GM19023 (cell line): ENCODE data around the gene TRAF5.
A peak's percentile ranks its signal among the peaks of the same experiment; 100 is the strongest.
"Not testable (repeated sequence)": the region's sequence is repeated elsewhere in the genome, so short reads cannot be mapped to it uniquely, and the experiment has no call there.

Experiments used
- ATAC-seq: cut with Tn5 transposase; IDR thresholded peaks from one replicate; pipeline ENCODE4 v1.9.1; 2021; ENCODE audit warnings: mild to moderate bottlenecking, moderate library complexity; ENCODE audit not compliant: unreplicated experiment

The TRAF5 gene

GRCh38 chr1:211344152-211344618, 17.6 kb downstream of the TRAF5 start:
- ATAC-seq: no peak

- no peak for ATAC-seq
These were observed 19.1 kb downstream of the TRAF5 start for GRCh38 chr1:211345719-211346118.

- ATAC-seq: no peak
These were observed 20.6 kb downstream of the TRAF5 start for GRCh38 chr1:211347077-211347844.

GRCh38 chr1:211348547-211348946, 21.9 kb downstream of the TRAF5 start:
- no peak for ATAC-seq

- ATAC-seq: no peak
These were observed 23.1 kb downstream of the TRAF5 start for GRCh38 chr1:211349741-211350140.

- not testable (repeated sequence) for ATAC-seq
These were observed 25.4 kb downstream of the TRAF5 start for GRCh38 chr1:211352055-211352454.

- no peak for ATAC-seq
These were observed 25.8 kb downstream of the TRAF5 start for GRCh38 chr1:211352465-211352864.

GRCh38 chr1:211352985-211353515, 26.4 kb downstream of the TRAF5 start:
- peak; percentile 90 for ATAC-seq

GRCh38 chr1:211353562-211354212, 27.1 kb downstream of the TRAF5 start:
- no peak for ATAC-seq

- ATAC-seq: no peak
These were observed 29.2 kb downstream of the TRAF5 start for GRCh38 chr1:211355873-211356272.

GRCh38 chr1:211356723-211357407, 30.2 kb downstream of the TRAF5 start:
- ATAC-seq: no peak

GRCh38 chr1:211358685-211359084, 32.1 kb downstream of the TRAF5 start:
- ATAC-seq: no peak

GRCh38 chr1:211359876-211360275, 33.2 kb downstream of the TRAF5 start:
- no peak for ATAC-seq

- no peak for ATAC-seq
These were observed 34.6 kb downstream of the TRAF5 start for GRCh38 chr1:211361202-211361601.

GRCh38 chr1:211369640-211370039, 43.0 kb downstream of the TRAF5 start:
- ATAC-seq: no peak

- ATAC-seq: no peak
These were observed 44.0 kb downstream of the TRAF5 start for GRCh38 chr1:211370669-211371068.

GRCh38 chr1:211371406-211372105, 44.9 kb downstream of the TRAF5 start:
- no peak for ATAC-seq

- ATAC-seq: no peak
These were observed 45.8 kb downstream of the TRAF5 start for GRCh38 chr1:211372463-211372862.

- ATAC-seq: no peak
These were observed 48.6 kb downstream of the TRAF5 start for GRCh38 chr1:211375146-211375818.

GRCh38 chr1:211375949-211376348, 49.3 kb downstream of the TRAF5 start:
- no peak for ATAC-seq
